ENCODE measurements around the gene SP140L.
"Not testable (repeated sequence)": the region's sequence is repeated elsewhere in the genome, so short reads cannot be mapped to it uniquely, and the experiment has no call there.

The SP140L gene

DNA sequence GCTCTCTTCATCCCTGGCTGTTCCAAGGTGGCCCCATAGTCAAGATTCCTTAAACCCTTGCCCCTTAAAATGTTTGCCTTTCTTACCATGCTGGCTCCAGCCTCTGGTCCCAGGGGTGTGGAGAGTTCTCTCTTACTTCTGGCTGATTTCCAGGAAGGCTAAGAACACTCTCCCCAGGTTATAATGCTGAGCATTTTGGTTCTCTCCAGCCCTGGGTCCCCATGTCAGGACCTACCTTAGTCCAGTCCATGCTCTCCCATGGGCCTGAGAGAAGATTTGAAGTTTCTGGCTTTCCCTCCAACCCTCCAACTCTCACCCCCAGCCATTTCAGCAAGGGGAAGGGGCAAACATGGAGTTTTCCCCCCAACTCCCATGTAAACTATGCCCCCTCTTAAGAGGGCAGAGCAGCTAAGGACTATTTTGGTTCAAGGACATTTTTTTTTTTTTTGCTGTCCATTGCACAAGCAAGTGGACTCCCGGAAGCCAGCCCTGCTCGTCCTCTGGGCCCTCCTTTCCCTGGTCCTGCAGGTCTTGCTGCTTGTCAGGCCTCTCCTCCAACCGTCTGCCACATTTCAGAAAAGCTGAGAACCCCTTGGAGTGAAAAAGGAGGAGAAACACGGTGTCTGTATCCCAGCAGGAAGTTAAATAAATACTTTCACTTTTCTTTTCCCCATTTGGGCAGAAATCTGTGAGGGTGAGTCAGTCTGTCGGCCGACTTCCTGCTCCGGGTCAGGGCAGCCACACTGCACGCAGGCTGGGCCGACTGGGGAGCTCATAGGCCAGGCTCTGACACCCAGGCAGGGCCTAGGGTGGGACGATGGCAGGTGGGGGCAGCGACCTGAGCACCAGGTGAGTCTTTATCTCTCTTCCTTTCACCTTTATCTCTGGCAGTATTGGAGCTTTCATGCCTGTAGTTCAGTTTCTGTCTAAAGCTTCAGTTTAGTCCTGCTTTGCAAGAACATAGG, at the start of gene SP140L:
Gene SP140L (plus strand): TSS at position 741 of the 965 bp plus-strand sequence. CDS start 77 bp downstream, at position 818.
- DNase-seq = peak; percentile 87

DNA sequence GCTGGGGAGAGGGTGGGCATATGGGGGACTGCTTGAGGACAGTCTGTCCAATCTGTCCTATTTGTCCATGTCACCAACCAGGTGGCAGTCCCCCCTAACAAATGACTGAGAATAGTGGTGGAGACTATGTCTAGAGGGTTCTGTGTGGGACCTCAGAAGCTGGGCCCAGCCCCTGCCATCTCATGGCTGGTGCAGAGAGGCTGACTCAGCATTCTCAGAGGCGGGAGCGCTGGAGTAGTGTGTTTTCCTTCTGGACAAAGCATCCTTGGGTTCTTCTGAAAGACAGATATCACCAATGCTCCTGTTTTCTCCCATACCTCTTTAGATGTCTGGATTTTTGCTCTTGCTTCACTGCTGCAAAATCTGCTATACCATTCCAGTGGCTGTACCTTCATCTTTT, 44.1 kb upstream of the SP140L start:
- no peak for DNase-seq

DNA sequence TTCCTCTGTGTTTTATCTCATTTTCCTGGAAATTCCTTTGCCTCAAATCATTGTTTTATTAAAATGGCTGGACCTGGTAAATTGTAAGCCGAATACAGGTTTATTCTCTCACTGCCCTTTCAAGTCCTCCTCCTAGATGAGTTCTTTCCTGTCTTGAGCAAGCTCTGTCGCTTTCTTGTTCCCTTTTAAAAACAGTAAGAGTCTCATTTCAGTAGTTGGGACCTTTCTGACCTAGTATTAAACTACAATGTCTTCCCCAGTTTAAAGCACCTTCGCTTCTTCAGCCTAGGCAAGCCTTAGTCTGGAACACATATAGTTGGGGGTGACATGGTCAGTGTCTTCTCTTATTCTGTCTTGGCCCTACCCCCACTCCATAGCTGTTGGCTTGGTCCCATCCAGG, 40.9 kb upstream of the SP140L start:
- DNase-seq = no peak

DNA sequence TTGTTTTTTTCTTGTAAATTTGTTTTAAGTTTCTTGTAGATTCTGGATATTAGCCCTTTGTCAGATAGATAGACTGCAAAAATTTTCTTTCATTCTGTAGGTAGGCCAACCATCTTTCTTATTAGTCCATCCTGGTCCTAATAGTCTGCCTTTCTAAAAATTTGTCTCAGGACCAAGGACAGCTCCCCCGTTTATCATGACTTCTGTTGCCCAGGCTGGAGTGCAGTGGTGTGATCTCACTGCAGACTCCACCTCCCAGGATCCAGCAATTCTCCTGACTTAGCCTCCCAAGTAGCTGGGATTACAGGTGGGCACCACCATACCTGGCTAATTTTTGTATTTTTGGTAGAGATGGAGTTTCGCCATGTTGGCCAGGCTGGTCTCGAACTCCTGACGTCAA, 37.7 kb upstream of the SP140L start:
- not testable (repeated sequence) for DNase-seq

DNA sequence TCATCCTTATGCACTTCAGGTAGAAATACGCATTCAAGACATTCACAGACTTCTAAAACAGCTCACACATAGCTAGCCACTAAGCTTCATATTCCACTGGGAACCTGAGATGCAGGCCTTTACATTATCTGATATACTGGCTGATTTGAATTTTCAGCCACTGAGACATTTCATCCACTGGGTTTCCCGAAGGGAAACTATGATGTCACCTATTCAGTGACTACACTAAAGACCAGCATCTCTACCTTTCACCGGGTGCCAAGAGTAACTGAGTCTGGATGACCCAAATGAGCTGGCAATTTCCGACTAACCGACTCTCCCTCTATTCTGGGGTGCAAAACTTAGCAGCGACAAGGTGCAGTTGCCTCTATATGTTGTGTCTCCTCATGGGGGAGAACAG, 31.8 kb upstream of the SP140L start:
- DNase-seq = no peak

DNA sequence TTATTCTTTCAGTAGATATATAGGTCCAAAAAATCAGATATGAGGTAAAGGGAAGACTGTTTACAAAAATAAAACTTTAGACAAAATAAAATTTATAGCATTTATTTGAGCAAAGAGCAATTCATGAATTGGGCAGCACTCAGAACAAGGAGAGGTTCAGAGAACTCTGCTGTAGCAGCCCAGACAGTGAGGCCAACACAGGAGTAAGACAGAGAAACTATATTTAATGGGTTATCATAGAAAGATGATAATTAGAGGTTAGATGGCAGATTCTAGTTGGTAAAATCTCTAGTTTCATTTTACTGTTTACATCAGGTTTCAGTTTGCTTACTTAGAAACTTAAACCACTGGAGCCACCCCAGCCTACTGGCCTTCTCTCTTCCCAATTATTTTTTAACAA, 30.1 kb upstream of the SP140L start:
- no peak for DNase-seq

DNA sequence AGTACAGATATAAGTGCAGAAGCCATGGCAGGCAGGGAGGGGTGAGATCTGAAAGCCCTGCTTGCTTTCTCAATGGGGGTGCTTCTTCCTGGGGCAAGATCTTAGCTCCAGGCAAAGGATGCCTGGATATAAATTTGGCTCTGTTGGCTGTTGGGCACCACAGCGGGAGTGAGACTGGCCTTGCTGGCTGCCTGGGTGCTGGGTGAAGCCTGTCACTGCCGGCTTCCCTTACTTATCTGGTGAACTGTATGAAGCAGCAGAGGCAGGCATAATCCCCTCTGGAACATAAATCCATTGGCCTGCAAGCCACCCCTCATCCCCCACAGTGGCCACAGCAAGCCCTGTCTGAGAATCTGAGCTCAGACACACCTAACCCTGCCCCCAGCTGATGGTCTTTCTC, 27.4 kb upstream of the SP140L start:
- DNase-seq = no peak

DNA sequence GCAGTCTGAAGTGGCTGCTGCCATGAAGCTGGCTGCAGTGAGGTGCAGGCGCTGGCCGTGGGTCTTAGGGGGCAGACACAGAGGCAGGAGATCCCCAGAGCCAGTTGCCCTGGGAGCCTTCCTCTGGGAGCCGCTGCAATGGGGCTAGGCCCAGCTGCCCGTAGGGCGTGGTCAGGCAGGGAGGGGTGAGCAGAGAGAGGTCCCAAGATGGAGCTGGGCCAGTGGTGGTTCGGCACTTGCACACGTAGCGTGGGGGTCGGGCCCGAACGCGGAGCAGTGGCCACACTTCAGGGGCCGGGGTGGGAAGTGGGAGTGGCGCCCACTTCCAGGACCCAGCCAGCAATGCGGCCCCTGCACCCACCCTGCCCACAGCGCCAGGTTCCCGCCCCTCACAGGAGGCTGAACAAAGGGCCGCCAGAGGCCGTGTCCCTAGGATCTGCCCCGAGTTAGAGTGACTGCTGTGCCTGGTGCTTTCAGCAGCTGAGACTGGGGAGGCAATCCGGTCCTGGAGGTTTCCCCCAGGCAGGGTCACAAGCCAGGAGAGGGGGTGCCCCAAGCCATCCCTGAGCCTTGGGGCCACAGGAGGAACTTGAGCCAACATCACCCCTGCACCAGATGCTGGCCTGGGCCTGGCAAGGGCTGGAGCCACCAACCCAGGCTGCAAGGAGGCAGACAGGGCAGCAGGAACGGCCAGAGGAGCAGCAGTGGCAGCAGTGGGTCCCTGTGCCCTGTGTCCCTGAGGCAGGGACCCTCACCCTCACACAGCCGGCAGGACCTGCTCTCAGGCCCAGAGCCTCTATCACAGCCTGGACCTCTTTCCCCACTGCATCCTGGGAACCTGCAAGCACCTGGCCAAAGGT, 21.3 kb upstream of the SP140L start:
- DNase-seq = no peak

DNA sequence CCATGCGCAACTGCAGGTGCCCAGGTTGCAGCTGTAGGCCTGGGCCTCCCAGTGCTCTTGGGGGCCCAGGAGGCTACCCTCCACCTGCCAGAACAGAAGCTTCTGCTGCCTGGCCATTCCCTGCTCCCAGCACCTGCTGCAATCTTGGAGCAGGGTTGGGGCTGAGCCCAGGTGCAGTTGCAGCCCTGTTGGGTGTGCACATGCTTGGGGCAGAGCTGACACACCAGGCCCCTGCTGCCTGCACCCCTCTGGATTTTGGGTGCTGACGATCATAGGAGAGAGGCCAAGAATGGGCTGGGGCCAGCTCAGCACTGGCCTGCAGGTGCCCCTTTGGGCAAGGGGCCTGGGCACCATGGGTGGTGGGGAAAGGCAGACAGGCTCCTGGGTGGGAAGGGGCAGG, 20.5 kb upstream of the SP140L start:
- DNase-seq = no peak

DNA sequence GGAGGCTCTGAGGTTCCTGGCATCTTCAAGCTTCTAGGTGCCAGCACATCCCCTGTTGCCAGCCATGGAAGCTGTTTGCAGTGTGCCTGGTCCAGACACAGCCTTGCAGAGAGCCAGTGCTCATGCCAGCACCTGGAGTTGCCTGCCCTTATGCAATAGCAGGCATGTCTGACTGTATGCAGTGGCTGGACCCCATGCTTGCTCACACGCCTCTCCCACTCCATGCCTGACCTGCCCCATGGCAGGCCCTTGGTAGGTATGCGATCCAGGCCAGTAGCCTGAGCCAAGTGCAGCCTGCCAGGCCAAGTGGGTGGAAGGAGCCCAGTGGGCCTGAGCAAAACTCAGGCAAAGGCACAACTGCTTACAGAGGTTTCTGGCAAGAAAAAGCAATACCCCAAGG, 19.5 kb upstream of the SP140L start:
- DNase-seq = no peak

DNA sequence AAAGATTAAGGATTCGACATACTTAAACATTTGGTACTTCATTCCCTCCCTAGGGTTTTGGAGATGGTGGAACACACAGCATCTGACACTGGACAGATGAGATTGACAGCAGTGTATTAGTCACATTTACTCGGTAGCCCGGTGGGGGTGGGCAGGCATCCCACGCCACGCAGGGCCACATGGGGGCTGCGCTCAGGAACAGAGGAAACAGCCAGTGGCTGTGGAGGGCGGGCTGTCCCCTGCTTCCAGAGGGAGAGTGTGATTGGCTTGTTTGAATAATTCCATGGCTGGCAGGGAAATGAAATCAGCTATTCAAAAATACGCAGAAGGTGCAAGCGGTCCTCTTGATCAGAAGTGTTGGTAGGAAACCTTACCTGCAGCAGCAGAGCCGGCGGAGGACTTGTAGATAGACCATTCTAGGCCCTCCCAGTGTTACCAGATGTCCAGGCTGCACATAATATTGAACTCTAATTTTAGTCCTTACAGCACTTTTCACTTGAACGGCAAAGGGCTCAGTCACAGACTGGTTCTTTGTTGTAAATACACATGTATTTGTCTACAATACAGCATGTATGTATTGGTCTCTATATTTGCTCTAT, 18.5 kb upstream of the SP140L start:
- no peak for DNase-seq

DNA sequence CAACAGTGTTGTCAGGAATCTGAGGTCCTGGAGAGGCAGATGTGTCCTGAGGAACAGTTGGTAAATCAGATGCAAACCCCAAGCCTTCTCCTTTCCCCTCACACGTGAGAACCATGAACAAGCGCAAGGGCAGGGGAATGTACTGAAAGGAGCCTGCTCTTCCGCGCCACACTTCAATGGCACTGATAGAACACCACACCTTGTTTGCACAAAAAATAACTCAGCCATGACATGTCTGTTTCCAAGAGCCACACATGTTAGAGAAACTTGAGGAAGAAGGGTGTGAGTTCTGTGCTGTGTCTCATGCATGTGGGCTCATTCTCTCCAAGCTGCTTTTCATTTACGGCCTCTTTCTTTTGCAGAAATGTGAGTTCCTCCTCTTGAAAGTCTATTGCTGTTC, 16.2 kb upstream of the SP140L start:
- DNase-seq = not testable (repeated sequence)

DNA sequence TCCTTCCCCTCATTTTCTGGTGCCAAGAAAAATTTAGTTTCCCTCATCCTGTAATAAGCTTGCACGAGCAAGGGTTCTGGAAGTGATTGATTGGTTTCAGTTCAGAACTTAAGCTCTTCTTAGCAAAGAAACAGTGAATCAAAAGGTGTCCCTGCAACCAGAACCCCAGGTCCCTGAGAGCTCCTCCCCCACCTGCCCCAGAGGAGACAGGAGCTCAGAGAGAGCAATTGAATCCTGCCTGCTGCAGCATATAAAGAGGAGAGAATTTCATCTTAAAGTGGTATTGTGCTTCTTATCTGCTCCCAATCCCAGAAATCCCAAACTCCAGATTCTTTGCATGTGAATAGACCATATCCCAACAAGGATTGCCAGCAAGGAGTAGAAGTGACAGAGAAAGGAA, 15.4 kb upstream of the SP140L start:
- DNase-seq = not testable (repeated sequence)

DNA sequence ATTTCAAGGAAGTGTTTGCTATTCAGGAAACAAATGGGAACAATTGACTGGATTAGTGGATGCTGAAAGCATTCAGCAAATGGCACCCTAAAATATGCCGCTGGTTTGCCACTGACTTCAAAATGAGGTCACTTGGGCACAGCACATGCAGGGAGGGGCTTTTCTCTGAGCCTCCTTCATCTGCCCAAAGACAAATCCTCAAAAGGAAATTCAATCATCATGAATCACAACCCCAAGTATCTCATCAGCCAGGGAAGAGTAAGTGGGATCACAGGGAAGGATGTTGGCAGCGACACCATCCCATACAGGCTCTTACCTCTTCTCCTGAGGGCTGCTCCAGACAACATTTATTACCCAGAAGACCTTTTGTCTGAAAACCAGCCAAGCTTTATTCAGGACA, 14.4 kb upstream of the SP140L start:
- DNase-seq = no peak

DNA sequence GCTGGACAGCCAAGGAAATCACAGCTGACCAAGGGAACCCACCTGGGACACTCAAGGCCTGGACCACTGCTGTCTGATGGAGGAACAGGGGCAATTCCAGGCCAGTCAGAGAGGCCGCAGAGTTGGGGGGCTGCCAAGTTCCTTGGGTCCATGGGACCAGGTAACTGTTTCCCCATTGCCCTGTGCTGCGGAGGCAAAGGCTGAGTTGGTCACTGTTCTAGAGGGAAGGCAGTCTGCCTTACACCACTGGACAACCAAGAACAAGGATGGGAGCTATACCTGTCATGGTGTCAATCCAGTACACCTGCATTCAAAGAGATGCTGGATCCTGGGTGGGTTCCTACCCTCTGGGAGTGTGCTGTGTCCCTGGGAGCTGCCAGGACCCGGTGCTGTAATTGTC, 9.6 kb upstream of the SP140L start:
- DNase-seq = no peak

DNA sequence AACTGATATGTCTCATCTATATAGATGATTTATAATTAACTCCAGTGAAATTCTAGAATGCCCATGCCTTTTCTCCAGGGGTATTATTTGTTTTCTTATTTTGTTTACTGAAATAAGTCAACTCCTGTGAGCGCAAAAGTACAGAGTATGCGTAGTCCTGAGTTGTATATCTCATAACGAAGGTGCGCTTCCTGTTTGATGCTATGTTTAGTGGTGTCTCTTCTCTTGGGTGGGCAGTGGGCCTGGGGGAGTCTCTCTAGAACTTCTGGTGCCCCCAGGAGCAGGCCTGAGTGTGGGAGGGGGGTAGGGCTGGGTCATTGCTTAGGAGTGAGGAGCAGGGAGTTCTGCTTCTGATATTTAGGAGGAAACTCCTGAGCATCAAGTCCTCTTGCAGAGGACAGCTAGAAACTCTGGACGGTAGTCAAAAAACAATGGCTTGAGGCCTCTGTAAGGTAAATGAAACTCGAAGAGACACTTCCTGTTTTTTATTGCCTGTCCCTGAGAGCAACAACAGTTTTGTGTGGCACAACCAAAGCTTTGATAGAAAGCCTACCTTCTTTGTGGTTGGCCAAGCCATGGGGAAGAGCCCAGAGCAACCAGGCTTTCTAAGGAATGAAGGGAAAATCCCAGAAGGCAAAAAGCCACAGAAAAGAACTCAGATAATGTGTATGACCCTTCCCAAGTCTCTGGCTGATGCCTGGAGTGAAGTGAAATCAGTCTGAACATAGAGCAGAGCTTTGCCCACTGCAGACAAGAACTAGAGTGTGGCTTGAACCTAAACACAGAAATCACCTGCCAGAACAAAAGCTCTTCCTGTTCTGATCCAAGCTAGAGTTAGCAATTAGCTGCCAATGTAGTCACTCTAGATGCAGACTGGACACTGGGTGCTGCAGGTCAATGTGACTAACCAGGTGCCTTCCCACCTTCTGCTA, 8.5 kb upstream of the SP140L start:
- no peak for DNase-seq

DNA sequence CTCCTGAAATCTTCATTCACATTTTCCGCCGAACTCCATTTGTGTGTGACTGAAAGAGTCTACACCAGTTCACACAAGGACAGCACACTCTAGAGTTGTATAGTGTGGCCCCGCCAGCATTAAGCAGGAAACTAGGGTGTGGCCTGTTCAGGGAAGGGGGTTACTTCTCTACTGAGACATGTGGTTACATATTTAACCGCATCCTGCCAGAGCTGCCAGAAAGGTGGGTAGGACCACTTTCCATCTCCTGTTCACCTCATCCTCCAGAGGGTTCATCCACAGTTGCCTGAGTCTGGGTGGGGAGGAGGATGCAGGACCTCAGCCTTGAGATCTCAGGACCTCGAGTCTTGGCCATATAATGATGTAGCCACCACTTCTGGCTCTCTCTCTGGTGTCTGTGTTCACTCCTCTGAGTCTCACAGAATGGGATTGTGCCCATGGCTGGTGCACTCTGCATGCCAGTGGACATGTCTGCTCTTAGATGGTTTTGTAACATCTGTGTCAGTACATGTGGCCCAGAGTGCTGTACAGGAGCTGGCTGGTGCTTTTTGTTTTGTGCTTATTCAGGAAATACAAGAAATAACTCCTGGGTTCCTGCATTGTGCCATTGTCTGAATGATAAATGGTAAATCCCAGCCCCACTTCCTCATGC, 7.7 kb upstream of the SP140L start:
- DNase-seq = peak; percentile 75

DNA sequence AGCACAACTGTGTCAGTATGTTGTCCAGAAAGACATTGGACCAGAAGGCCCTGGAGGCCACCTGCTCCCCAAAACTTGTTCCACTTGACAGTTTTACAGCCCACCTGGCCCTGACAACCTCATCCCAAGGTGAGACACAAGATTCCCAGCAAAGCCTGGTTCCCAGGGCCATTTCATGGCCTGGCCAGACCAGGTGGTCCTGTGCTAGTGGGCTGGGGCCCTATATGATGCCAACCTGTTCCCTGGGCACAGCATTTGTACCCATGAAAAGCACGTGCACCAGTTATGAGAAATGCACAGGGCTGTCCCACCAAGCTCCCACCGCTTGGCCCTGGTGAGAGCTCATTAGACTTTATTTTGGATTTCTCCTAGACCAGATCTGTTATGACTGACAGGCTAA, 6.0 kb upstream of the SP140L start:
- DNase-seq = no peak

DNA sequence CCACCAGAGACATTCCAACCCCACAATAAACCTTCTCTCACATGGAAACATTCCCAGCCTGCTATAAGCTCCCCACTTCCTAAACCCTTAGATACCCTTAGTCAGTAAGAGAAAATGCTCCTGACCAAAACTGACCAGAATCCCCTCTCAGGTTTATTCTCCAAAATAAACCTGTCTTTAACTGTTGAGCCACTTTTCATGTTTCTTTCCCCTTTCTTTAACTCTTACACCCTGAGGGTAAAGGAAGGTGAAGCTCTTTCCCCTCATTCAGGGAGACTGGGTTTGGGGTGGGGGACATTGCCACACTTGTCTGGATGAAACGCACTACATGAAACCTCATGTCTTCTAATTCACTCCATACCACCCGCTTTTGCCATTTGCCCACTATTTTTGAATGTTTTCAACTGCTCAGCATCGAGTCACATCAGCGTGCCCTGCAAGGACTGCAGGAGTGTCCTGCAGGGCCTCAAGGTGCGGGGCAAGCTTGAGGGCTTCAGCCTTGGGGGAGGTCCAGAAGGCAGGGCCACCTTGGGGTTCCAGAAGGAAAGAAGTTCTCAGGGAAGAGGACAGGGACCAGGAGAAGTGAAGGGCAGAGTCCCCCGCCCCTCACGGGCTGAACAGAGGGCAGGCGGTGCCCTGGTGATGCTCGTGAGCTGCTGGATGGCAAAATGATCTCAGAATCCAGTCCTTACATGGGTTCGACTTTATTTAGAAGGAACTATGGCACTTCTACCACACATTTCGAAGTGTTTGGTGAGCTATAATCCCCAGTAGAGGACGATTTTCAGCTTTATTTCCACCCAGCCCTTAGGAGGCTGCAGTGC, 4.2 kb upstream of the SP140L start:
- no peak for DNase-seq

DNA sequence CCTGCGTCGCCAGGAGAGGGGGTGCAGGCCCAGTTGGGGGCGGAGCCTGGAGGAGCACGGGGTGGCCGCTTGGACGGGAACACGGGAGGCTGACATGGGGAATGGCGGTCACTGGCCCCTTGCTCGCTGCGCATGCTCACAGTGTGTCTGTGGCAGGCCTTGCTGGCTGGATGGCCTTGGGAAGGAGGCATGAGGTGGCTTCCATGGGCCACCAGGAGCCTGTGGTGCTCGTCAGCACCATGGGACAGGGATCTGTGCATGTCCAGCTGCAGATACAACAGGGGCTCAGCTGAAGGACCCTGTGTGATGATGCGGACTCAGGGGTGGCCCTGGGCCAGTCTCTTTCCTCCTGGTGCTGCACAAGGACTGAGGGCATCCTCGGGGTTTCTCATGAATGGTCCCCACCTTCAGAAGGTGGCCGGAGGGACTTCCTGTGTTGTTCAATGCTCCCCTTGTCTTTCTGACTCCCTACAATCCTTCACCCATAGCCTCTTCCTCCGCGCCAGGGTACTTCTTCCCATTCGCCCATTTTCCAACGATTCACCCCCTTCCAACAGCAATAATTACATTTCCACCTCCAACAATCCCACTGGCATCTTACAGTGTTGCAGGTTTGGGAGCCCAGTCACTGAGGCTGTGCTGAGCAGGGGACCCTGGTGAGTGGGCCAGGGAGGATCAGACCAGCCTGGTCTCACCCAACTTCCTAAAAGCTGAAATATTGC, 3.4 kb upstream of the SP140L start:
- no peak for DNase-seq

Data from activated CD8-positive, alpha-beta memory T cell treated with anti-CD3 and anti-CD28 coated beads for 24 hours (primary cell).